Fibroblast of villous mesenchyme (primary cell): Measurements from ENCODE around the gene PRPSAP1. TPM values are rescaled to one million over a fixed set of nuclear protein-coding genes. Genes with fewer than 3 reads are reported as not detected.
A peak's percentile ranks its signal among the peaks of the same experiment; 100 is the strongest.
"Not testable (repeated sequence)": the region's sequence is repeated elsewhere in the genome, so short reads cannot be mapped to it uniquely, and the experiment has no call there.

Experiments
- DNase-seq: peaks from one replicate; pipeline ENCODE4 v3.0.0-alpha.2; 2010; ENCODE audit warnings: low read depth
- H3K4me3 ChIP-seq: 2 replicates; pipeline ENCODE4 v1.5.1; 2011; ENCODE audit warnings: low read depth, mild to moderate bottlenecking, low read length
- CTCF ChIP-seq: IDR thresholded peaks from 2 replicates; pipeline ENCODE4 v1.5.1; 2012; ENCODE audit warnings: low read depth, mild to moderate bottlenecking, low read length; ENCODE audit not compliant: insufficient read depth
- total RNA-seq: library from RNA; depleted of rRNA; stranded (reverse); fragments of >200 nt; gene quantifications from 2 replicates; pipeline ENCODE4 v1.2.3, GENCODE V29; 2012

PRPSAP1 gene
- total RNA-seq, 1 donor = 48.8 TPM

GRCh38 chr17:76356803-76357456, 3.2 kb upstream of the PRPSAP1 start:
- no peak for DNase-seq
- H3K4me3 ChIP-seq = no peak overlapping the region
- no peak for TF ChIP-seq CTCF

- TF ChIP-seq CTCF = no peak
- DNase-seq = no peak
- H3K4me3 ChIP-seq = no peak overlapping the region
Observed at GRCh38 chr17:76354747-76355310, 1.1 kb upstream of the PRPSAP1 start.

GRCh38 chr17:76354317-76354729, 607 bp upstream of the PRPSAP1 start:
- H3K4me3 ChIP-seq = peak overlapping the region; percentile 86
- no peak for TF ChIP-seq CTCF
- DNase-seq = no peak

GRCh38 chr17:76353004-76353598, 615 bp downstream of the PRPSAP1 start:
- no peak for TF ChIP-seq CTCF
- H3K4me3 ChIP-seq = peak overlapping the region; percentile 86
- peak; percentile 28 for DNase-seq

- no peak for DNase-seq
- TF ChIP-seq CTCF = no peak
- H3K4me3 ChIP-seq = no peak overlapping the region
Observed at GRCh38 chr17:76351526-76352071, 2.1 kb downstream of the PRPSAP1 start.

GRCh38 chr17:76350463-76350862, 3.3 kb downstream of the PRPSAP1 start:
- TF ChIP-seq CTCF = no peak
- no peak for DNase-seq
- H3K4me3 ChIP-seq = no peak overlapping the region

- not testable (repeated sequence) for H3K4me3 ChIP-seq, DNase-seq
Observed at GRCh38 chr17:76346936-76347335, 6.8 kb downstream of the PRPSAP1 start.
